Measurements from ENCODE around the gene TFB2M.

The TFB2M gene

GRCh38 chr1:246508897-246509688 is 57.0 kb downstream of the TFB2M start:
- TF ChIP-seq CTCF (IDR thresholded peaks at IDR 0.05; ENCODE audit: poor library complexity, severe bottlenecking) = no peak
- Histone ChIP-seq H3K4me1 (ENCODE audit: insufficient read depth, poor library complexity, severe bottlenecking) (no peaks in the 10 kb centered on the region), H3K9me3 (ENCODE audit: severe bottlenecking) (no peaks in the 10 kb centered on the region), H3K36me3 (ENCODE audit: low read depth) (no peaks in the 10 kb centered on the region), H3K27me3 (ENCODE audit: insufficient read depth, poor library complexity, severe bottlenecking) (no peaks in the 10 kb centered on the region), H3K4me3 (ENCODE audit: severe bottlenecking) (no peak overlapping the region), H3K27ac (ENCODE audit: poor library complexity, severe bottlenecking) (no peak overlapping the region)
- DNase-seq (ENCODE audit: low spot score) (no peak), ATAC-seq (ENCODE audit: low read depth) (no peak)

- H3K9me3 ChIP-seq (ENCODE audit: severe bottlenecking) = no peaks in the 10 kb centered on the region
- H3K36me3 ChIP-seq (ENCODE audit: low read depth) = no peaks in the 10 kb centered on the region
- H3K4me3 ChIP-seq (ENCODE audit: severe bottlenecking) = peak within 1 kb of the TSS; percentile 69
- peak; percentile 79 for ATAC-seq (ENCODE audit: low read depth)
- peaks cover 9% of the 10 kb centered on the region for H3K4me1 ChIP-seq (ENCODE audit: insufficient read depth, poor library complexity, severe bottlenecking)
- DNase-seq (ENCODE audit: low spot score) = no peak
- no peak within 1 kb of the TSS for H3K27ac ChIP-seq (ENCODE audit: poor library complexity, severe bottlenecking)
- peak; percentile 9 for TF ChIP-seq CTCF (IDR thresholded peaks at IDR 0.05; ENCODE audit: poor library complexity, severe bottlenecking)
- H3K27me3 ChIP-seq (ENCODE audit: insufficient read depth, poor library complexity, severe bottlenecking) = no peaks in the 10 kb centered on the region
Measured at GRCh38 chr1:246506674-246507481, 59.2 kb downstream of the TFB2M start, which contains the start of gene SMYD3. Gene SMYD3, minus strand, starts transcription at chr1:246507279.

- ATAC-seq (ENCODE audit: low read depth) (no peak; the same call in 2 of the 3 replicates), DNase-seq (ENCODE audit: low spot score) (no peak)
- H3K27me3 ChIP-seq (ENCODE audit: insufficient read depth, poor library complexity, severe bottlenecking) = no peaks in the 10 kb centered on the region
- no peaks in the 10 kb centered on the region for H3K36me3 ChIP-seq (ENCODE audit: low read depth)
- no peaks in the 10 kb centered on the region for H3K9me3 ChIP-seq (ENCODE audit: severe bottlenecking)
- peak overlapping the region; percentile 69 for H3K4me3 ChIP-seq (ENCODE audit: severe bottlenecking)
- H3K4me1 ChIP-seq (ENCODE audit: insufficient read depth, poor library complexity, severe bottlenecking) = peaks cover 9% of the 10 kb centered on the region
- TF ChIP-seq CTCF (IDR thresholded peaks at IDR 0.05; ENCODE audit: poor library complexity, severe bottlenecking) = no peak
- no peak overlapping the region for H3K27ac ChIP-seq (ENCODE audit: poor library complexity, severe bottlenecking)
Measured at GRCh38 chr1:246506367-246506673, 59.7 kb downstream of the TFB2M start.

GRCh38 chr1:246503341-246503740 is 62.7 kb downstream of the TFB2M start:
- H3K27me3 ChIP-seq (ENCODE audit: insufficient read depth, poor library complexity, severe bottlenecking) = no peaks in the 10 kb centered on the region
- no peaks in the 10 kb centered on the region for H3K36me3 ChIP-seq (ENCODE audit: low read depth)
- DNase-seq (ENCODE audit: low spot score) (no peak), ATAC-seq (ENCODE audit: low read depth) (peak; percentile 79)
- peaks cover 9% of the 10 kb centered on the region for H3K4me1 ChIP-seq (ENCODE audit: insufficient read depth, poor library complexity, severe bottlenecking)
- H3K9me3 ChIP-seq (ENCODE audit: severe bottlenecking) = no peaks in the 10 kb centered on the region
- TF ChIP-seq CTCF (IDR thresholded peaks at IDR 0.05; ENCODE audit: poor library complexity, severe bottlenecking) = no peak
- H3K27ac ChIP-seq (ENCODE audit: poor library complexity, severe bottlenecking) = peak overlapping the region; percentile 12
- no peak overlapping the region for H3K4me3 ChIP-seq (ENCODE audit: severe bottlenecking)
